ENCODE measurements around the gene WDR36. TPM values are rescaled to one million over a fixed set of nuclear protein-coding genes. Genes with fewer than 3 reads are reported as not detected.

Gene WDR36
- polyA plus RNA-seq, 2 of the 4 experiments (the other 2 are of a cell fraction), result 15.3 to 38.1 TPM

- POLR2A ChIA-PET, result no interaction called here
- peak in 1 of 2 experiments; percentile 11 for DNase-seq (ENCODE audit: low read depth in 1 of 2, low spot score in 1 of 2)
- no peaks in the 10 kb centered on the region for H3K4me1 ChIP-seq
- peak overlapping the region; percentile 40 for H3K4me3 ChIP-seq
- 9% methylated on average over 43 of the region's 44 CpGs for WGBS (ENCODE audit: missing lambda C conversion rate)
- no peak overlapping the region for H3K27ac ChIP-seq
- no peaks in the 10 kb centered on the region for H3K9me3 ChIP-seq
- CTCF ChIA-PET, result no interaction called here
- peak overlapping the region; percentile 78 for H3K4me2 ChIP-seq
- no peak for FAIRE-seq
- ATAC-seq, result peak; percentile 41 to 65; a peak in 5 of 6 replicates
- TF ChIP-seq CHD4 (IDR thresholded peaks at IDR 0.05; ENCODE audit: borderline replicate concordance), result no peak
- TF ChIP-seq USF2 (IDR thresholded peaks at IDR 0.05), result no peak
- no peak for TF ChIP-seq SREBF2 (IDR thresholded peaks at IDR 0.05)
- no peak for TF ChIP-seq POLR2AphosphoS2 (conservative IDR thresholded peaks at IDR 0.05; ENCODE audit: low read length)
- TF ChIP-seq TP53 (CRISPR knock-in tag; IDR thresholded peaks at IDR 0.05), result no peak
- no peak for TF ChIP-seq NFE2L2 (conservative IDR thresholded peaks at IDR 0.05; ENCODE audit: low read length)
- no peak for TF ChIP-seq ZSCAN20 (CRISPR knock-in tag; IDR thresholded peaks at IDR 0.05)
- TF ChIP-seq RARB (CRISPR knock-in tag; IDR thresholded peaks at IDR 0.05), result no peak
- TF ChIP-seq CBX2 (IDR thresholded peaks at IDR 0.05; ENCODE audit: borderline replicate concordance, low read depth), result no peak
- TF ChIP-seq HOXA7 (CRISPR knock-in tag; IDR thresholded peaks at IDR 0.05), result no peak
- TF ChIP-seq, protein P1, sequence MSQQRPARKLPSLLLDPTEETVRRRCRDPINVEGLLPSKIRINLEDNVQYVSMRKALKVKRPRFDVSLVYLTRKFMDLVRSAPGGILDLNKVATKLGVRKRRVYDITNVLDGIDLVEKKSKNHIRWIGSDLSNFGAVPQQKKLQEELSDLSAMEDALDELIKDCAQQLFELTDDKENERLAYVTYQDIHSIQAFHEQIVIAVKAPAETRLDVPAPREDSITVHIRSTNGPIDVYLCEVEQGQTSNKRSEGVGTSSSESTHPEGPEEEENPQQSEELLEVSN (IDR thresholded peaks at IDR 0.05; ENCODE audit: borderline replicate concordance, low read depth), result no peak
- TF ChIP-seq, protein P2, sequence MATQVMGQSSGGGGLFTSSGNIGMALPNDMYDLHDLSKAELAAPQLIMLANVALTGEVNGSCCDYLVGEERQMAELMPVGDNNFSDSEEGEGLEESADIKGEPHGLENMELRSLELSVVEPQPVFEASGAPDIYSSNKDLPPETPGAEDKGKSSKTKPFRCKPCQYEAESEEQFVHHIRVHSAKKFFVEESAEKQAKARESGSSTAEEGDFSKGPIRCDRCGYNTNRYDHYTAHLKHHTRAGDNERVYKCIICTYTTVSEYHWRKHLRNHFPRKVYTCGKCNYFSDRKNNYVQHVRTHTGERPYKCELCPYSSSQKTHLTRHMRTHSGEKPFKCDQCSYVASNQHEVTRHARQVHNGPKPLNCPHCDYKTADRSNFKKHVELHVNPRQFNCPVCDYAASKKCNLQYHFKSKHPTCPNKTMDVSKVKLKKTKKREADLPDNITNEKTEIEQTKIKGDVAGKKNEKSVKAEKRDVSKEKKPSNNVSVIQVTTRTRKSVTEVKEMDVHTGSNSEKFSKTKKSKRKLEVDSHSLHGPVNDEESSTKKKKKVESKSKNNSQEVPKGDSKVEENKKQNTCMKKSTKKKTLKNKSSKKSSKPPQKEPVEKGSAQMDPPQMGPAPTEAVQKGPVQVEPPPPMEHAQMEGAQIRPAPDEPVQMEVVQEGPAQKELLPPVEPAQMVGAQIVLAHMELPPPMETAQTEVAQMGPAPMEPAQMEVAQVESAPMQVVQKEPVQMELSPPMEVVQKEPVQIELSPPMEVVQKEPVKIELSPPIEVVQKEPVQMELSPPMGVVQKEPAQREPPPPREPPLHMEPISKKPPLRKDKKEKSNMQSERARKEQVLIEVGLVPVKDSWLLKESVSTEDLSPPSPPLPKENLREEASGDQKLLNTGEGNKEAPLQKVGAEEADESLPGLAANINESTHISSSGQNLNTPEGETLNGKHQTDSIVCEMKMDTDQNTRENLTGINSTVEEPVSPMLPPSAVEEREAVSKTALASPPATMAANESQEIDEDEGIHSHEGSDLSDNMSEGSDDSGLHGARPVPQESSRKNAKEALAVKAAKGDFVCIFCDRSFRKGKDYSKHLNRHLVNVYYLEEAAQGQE (IDR thresholded peaks at IDR 0.05), result no peak
- TF ChIP-seq FOSB (CRISPR knock-in tag; IDR thresholded peaks at IDR 0.05), result no peak
- no peak for TF ChIP-seq HOXB5 (CRISPR knock-in tag; IDR thresholded peaks at IDR 0.05)
- no peak for TF ChIP-seq ZC3H11A (IDR thresholded peaks at IDR 0.05)
- TF ChIP-seq MAZ (IDR thresholded peaks at IDR 0.05; ENCODE audit: borderline replicate concordance, low read depth, low read length), result no peak
- no peak for TF ChIP-seq KDM5A (IDR thresholded peaks at IDR 0.05)
Measured at GRCh38 chr5:111072949-111073682, 19.0 kb upstream of the WDR36 start.

DNA sequence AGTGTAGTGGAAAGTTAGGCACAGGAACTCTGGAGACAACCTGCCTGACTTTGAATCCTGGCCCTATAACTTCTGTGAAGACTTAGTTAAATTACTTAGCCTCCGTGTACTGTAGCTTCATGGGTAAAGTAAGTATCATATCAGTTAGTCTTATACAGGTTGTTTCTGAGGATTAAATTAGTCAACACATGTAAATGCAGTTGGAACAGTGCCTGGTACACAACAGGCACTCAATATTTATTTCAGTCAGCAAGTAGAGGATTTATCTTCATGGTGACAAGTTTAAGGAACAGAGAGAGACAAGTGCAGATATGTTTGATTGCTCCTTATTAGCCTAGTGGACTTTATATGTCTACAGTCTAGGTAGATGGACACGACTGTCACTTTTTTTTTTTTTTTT, 17.9 kb upstream of the WDR36 start:
- ChIA-PET POLR2A (no interaction called here), CTCF (no interaction called here)
- Histone ChIP-seq H3K4me3 (no peak overlapping the region), H3K4me2 (no peak overlapping the region), H3K4me1 (no peaks in the 10 kb centered on the region), H3K27ac (no peak overlapping the region), H3K9me3 (no peaks in the 10 kb centered on the region)
- FAIRE-seq (no peak), ATAC-seq (no peak), DNase-seq (ENCODE audit: low read depth in 1 of 2, low spot score in 1 of 2) (no peak)
- WGBS (ENCODE audit: missing lambda C conversion rate), result 56% methylated on average over 2 of the region's 2 CpGs
- TF ChIP-seq ZC3H11A (IDR thresholded peaks at IDR 0.05) (no peak), HEYL (CRISPR knock-in tag; IDR thresholded peaks at IDR 0.05) (no peak)

DNA sequence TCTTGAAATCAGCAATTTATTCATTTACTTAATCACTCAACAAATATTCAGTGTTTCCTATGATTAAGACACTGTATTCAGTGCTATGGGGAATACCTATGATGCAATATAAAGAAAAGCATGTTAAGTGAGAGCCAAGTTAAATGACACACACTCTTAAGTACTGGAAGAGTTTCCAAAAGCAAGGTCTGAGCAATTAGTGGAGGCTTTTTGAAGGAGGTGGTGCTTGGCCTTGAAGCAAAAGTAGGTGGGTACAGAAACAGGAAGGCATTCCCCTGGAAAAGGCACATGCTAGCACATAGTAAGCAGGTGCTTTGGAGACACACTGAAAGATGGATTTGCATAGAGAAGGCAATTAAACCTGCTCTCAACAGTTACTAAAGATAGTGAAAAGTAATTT, 16.6 kb upstream of the WDR36 start:
- ChIA-PET POLR2A (no interaction called here), CTCF (no interaction called here)
- no peak overlapping the region for H3K4me2 ChIP-seq
- H3K27ac ChIP-seq, result no peak overlapping the region
- no peak for ATAC-seq
- H3K4me3 ChIP-seq, result no peak overlapping the region
- H3K9me3 ChIP-seq, result no peaks in the 10 kb centered on the region
- no peak for FAIRE-seq
- no peaks in the 10 kb centered on the region for H3K4me1 ChIP-seq
- TF ChIP-seq FOSB (CRISPR knock-in tag; IDR thresholded peaks at IDR 0.05) (no peak), BHLHE40 (IDR thresholded peaks at IDR 0.05; ENCODE audit: low read depth, low read length) (no peak), HOXB5 (CRISPR knock-in tag; IDR thresholded peaks at IDR 0.05) (no peak), ESRRA (IDR thresholded peaks at IDR 0.05; ENCODE audit: borderline replicate concordance, low read length) (no peak), CHD2 (IDR thresholded peaks at IDR 0.05; ENCODE audit: low read length, partially characterized antibody) (no peak), GATA3 (IDR thresholded peaks at IDR 0.05; ENCODE audit: borderline replicate concordance) (no peak), CTCF (IDR thresholded peaks at IDR 0.05) (no peak)
- DNase-seq (ENCODE audit: low read depth in 1 of 2, low spot score in 1 of 2), result no peak
